Liver (tissue), 9 donors: ENCODE results near the gene CPA2. TPM values are rescaled to one million over a fixed set of nuclear protein-coding genes. Genes with fewer than 3 reads are reported as not detected.

ENCODE experiments used
- DNase-seq: peaks from one replicate; pipeline ENCODE4 v3.0.0-alpha.2; 2017; ENCODE audit warnings: low spot score
- H3K27ac ChIP-seq, 2 donors: one replicate each; pipeline ENCODE4 v1.7.0; 2013; ENCODE audit warnings: inconsistent platforms in 2 of 2, low read length in 2 of 2, control low read depth in 1 of 2, low read depth in 1 of 2, mild to moderate bottlenecking in 1 of 2
- H3K27me3 ChIP-seq, 4 donors: one replicate each; pipeline versions ENCODE4 v1.6.1 to v1.7.0; 2013; ENCODE audit warnings: low read length in 3 of 4, inconsistent platforms in 1 of 4, mild to moderate bottlenecking in 1 of 4, moderate library complexity in 1 of 4; ENCODE audit not compliant: control insufficient read depth in 4 of 4, insufficient read depth in 4 of 4
- H3K36me3 ChIP-seq, 4 donors: one replicate each; pipeline versions ENCODE4 v1.6.1 to v1.7.0; 2013; ENCODE audit warnings: low read length in 3 of 4, mild to moderate bottlenecking in 3 of 4, low read depth in 1 of 4, moderate library complexity in 1 of 4; ENCODE audit not compliant: control insufficient read depth in 4 of 4, insufficient read depth in 3 of 4
- H3K4me1 ChIP-seq, 4 donors: one replicate each; pipeline versions ENCODE4 v1.6.1 to v1.7.0; 2013; ENCODE audit warnings: low read length in 3 of 4, mild to moderate bottlenecking in 3 of 4, moderate library complexity in 1 of 4; ENCODE audit not compliant: control insufficient read depth in 4 of 4, insufficient read depth in 4 of 4
- H3K4me3 ChIP-seq, 3 donors: one replicate each; pipeline versions ENCODE4 v1.6.1 to v1.7.0; 2013; ENCODE audit warnings: low read length in 3 of 3, control low read depth in 1 of 3, low read depth in 1 of 3, mild to moderate bottlenecking in 1 of 3
- H3K9ac ChIP-seq, 2 donors: one replicate each; pipeline ENCODE4 v1.7.0; 2013; ENCODE audit warnings: low read length in 2 of 2, mild to moderate bottlenecking in 2 of 2, moderate library complexity in 2 of 2, control low read depth in 1 of 2, low read depth in 1 of 2
- H3K9me3 ChIP-seq, 4 donors: one replicate each; pipeline versions ENCODE4 v1.6.1 to v1.7.0; 2013; ENCODE audit warnings: low read length in 3 of 4; ENCODE audit not compliant: control insufficient read depth in 4 of 4
- EGR1 ChIP-seq, 2 donors: IDR thresholded peaks; 2 replicates each; pipeline ENCODE4 v1.6.1; 2016 to 2018; ENCODE audit warnings: antibody characterized with exemption in 2 of 2, low read depth in 2 of 2
- FOXA1 ChIP-seq: IDR thresholded peaks from 2 replicates; pipeline ENCODE4 v1.6.1; 2016; ENCODE audit warnings: antibody characterized with exemption
- FOXA2 ChIP-seq: IDR thresholded peaks from 2 replicates; pipeline ENCODE4 v1.6.1; 2016; ENCODE audit warnings: antibody characterized with exemption
- GABPA ChIP-seq, 2 donors: IDR thresholded peaks in 1 of 2; conservative IDR thresholded peaks in 1 of 2; 2 replicates each; pipeline ENCODE4 v1.6.1; 2016; ENCODE audit warnings: antibody characterized with exemption in 2 of 2, mild to moderate bottlenecking in 1 of 2, moderate library complexity in 1 of 2
- HNF4A ChIP-seq, 2 donors: conservative IDR thresholded peaks; 2 replicates each; pipeline ENCODE4 v1.6.1; 2016; ENCODE audit warnings: antibody characterized with exemption in 2 of 2, mild to moderate bottlenecking in 2 of 2
- HNF4G ChIP-seq: IDR thresholded peaks from 2 replicates; pipeline ENCODE4 v1.6.1; 2016; ENCODE audit warnings: antibody characterized with exemption
- JUND ChIP-seq, 2 donors: IDR thresholded peaks; 2 replicates each; pipeline ENCODE4 v1.6.1; 2016; ENCODE audit warnings: antibody characterized with exemption in 2 of 2
- NR2F2 ChIP-seq: IDR thresholded peaks from 2 replicates; pipeline ENCODE4 v1.6.1; 2016; ENCODE audit warnings: antibody characterized with exemption
- RAD21 ChIP-seq, 2 donors: IDR thresholded peaks; 2 replicates each; pipeline ENCODE4 v1.6.1; 2016; ENCODE audit warnings: antibody characterized with exemption in 2 of 2, mild to moderate bottlenecking in 2 of 2
- SP1 ChIP-seq: IDR thresholded peaks from 2 replicates; pipeline ENCODE4 v1.6.1; 2018; ENCODE audit warnings: antibody characterized with exemption, mild to moderate bottlenecking
- TAF1 ChIP-seq: conservative IDR thresholded peaks from 2 replicates; pipeline ENCODE4 v1.6.1; 2016; ENCODE audit warnings: antibody characterized with exemption, mild to moderate bottlenecking
- YY1 ChIP-seq: IDR thresholded peaks from 2 replicates; pipeline ENCODE4 v1.6.1; 2016; ENCODE audit warnings: antibody characterized with exemption, mild to moderate bottlenecking
- WGBS: extraction: QIAGEN DNeasy Blood & Tissue Kit; methylation state at CpG from one replicate; pipeline ENCODE4 v1.1.7; 2013; 5-methylcytosine and 5-hydroxymethylcytosine counted together
- polyA plus RNA-seq, 2 donors: library from polyadenylated mRNA; stranded (reverse) in 1 of 2; unstranded in 1 of 2; fragments of 200-250 nt in 1 of 2; fragments of >200 nt in 1 of 2; fragmentation: Nextera tagmentation in 1 of 2; extraction: Ambion mirVana in 1 of 2; gene quantifications; one replicate each; pipeline versions ENCODE4 v1.2.1 to v1.2.3, GENCODE V29; 2013 to 2015
- total RNA-seq, 2 donors: library from RNA; depleted of rRNA; stranded (reverse); fragments of >200 nt; gene quantifications; one replicate each; pipeline ENCODE4 v1.2.3, GENCODE V29; 2014
- TF ChIP-seq, protein P1 (sequence below): IDR thresholded peaks from 2 replicates; pipeline ENCODE4 v1.6.1; 2016; ENCODE audit warnings: antibody characterized with exemption
- TF ChIP-seq, protein P2 (sequence below): fragments of 150-350 bp; IDR thresholded peaks from 2 replicates; pipeline ENCODE4 v1.5.1; 2017; ENCODE audit warnings: improper control_type of control experiment, low read depth, low read length; ENCODE audit not compliant: missing input control
- TF ChIP-seq, protein P3 (sequence below): IDR thresholded peaks from 2 replicates; pipeline ENCODE4 v1.6.1; 2016; ENCODE audit warnings: antibody characterized with exemption, mild to moderate bottlenecking
- TF ChIP-seq, protein P4 (sequence below): IDR thresholded peaks from 2 replicates; pipeline ENCODE4 v1.6.1; 2016; ENCODE audit warnings: antibody characterized with exemption
- TF ChIP-seq, protein P5 (sequence below): IDR thresholded peaks from 2 replicates; pipeline ENCODE4 v1.6.1; 2016; ENCODE audit warnings: antibody characterized with exemption
- donor health status: healthy.
- donor health status: healthy.
- donor health status: healthy.
- donor health status: healthy.
- donor health status: healthy.

CPA2 gene
- total and polyA plus RNA-seq, 4 donors = not detected

DNA sequence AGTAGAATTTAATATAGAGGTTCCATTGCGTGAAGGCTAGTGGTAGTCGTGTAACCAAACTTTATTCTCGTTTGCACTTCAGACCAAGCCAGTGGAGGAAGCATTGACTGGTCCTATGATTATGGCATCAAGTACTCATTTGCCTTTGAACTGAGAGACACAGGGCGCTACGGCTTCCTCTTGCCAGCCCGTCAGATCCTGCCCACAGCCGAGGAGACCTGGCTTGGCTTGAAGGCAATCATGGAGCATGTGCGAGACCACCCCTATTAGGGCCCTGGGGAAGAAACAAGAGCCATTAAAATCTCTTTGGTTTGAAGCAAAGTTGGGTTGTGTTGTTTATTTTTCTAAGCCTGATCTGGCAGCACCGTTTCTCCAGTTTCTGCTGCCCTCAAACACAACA lies 22.8 kb downstream of the CPA2 start:
- Histone ChIP-seq H3K27ac (no peak overlapping the region), H3K4me3 (no peak overlapping the region), H3K4me1 (no peaks in the 10 kb centered on the region), H3K9ac (no peak overlapping the region), H3K27me3 (no peaks in the 10 kb centered on the region), H3K9me3 (peaks cover 0 to 2% (median under 1%) of the 10 kb centered on the region in 4 donors), H3K36me3 (no peaks in the 10 kb centered on the region)
- TF ChIP-seq JUND (IDR thresholded peaks at IDR 0.05) = no peak
- TF ChIP-seq, protein P1, sequence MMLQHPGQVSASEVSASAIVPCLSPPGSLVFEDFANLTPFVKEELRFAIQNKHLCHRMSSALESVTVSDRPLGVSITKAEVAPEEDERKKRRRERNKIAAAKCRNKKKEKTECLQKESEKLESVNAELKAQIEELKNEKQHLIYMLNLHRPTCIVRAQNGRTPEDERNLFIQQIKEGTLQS = no peak
- TF ChIP-seq HNF4A (conservative IDR thresholded peaks at IDR 0.05) = no peak
- TF ChIP-seq FOXA1 = no peak
- no peak for TF ChIP-seq NR2F2
- TF ChIP-seq, protein P2, sequence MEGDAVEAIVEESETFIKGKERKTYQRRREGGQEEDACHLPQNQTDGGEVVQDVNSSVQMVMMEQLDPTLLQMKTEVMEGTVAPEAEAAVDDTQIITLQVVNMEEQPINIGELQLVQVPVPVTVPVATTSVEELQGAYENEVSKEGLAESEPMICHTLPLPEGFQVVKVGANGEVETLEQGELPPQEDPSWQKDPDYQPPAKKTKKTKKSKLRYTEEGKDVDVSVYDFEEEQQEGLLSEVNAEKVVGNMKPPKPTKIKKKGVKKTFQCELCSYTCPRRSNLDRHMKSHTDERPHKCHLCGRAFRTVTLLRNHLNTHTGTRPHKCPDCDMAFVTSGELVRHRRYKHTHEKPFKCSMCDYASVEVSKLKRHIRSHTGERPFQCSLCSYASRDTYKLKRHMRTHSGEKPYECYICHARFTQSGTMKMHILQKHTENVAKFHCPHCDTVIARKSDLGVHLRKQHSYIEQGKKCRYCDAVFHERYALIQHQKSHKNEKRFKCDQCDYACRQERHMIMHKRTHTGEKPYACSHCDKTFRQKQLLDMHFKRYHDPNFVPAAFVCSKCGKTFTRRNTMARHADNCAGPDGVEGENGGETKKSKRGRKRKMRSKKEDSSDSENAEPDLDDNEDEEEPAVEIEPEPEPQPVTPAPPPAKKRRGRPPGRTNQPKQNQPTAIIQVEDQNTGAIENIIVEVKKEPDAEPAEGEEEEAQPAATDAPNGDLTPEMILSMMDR = no peak
- TF ChIP-seq HNF4G = no peak
- no peak for TF ChIP-seq FOXA2
- TF ChIP-seq RAD21 (IDR thresholded peaks at IDR 0.05) = no peak
- TF ChIP-seq EGR1 (IDR thresholded peaks at IDR 0.05; ENCODE audit: low read depth in 2 of 2) = no peak
- TF ChIP-seq, protein P3, sequence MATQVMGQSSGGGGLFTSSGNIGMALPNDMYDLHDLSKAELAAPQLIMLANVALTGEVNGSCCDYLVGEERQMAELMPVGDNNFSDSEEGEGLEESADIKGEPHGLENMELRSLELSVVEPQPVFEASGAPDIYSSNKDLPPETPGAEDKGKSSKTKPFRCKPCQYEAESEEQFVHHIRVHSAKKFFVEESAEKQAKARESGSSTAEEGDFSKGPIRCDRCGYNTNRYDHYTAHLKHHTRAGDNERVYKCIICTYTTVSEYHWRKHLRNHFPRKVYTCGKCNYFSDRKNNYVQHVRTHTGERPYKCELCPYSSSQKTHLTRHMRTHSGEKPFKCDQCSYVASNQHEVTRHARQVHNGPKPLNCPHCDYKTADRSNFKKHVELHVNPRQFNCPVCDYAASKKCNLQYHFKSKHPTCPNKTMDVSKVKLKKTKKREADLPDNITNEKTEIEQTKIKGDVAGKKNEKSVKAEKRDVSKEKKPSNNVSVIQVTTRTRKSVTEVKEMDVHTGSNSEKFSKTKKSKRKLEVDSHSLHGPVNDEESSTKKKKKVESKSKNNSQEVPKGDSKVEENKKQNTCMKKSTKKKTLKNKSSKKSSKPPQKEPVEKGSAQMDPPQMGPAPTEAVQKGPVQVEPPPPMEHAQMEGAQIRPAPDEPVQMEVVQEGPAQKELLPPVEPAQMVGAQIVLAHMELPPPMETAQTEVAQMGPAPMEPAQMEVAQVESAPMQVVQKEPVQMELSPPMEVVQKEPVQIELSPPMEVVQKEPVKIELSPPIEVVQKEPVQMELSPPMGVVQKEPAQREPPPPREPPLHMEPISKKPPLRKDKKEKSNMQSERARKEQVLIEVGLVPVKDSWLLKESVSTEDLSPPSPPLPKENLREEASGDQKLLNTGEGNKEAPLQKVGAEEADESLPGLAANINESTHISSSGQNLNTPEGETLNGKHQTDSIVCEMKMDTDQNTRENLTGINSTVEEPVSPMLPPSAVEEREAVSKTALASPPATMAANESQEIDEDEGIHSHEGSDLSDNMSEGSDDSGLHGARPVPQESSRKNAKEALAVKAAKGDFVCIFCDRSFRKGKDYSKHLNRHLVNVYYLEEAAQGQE = no peak
- no peak for TF ChIP-seq SP1
- TF ChIP-seq, protein P4, sequence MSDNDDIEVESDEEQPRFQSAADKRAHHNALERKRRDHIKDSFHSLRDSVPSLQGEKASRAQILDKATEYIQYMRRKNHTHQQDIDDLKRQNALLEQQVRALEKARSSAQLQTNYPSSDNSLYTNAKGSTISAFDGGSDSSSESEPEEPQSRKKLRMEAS = no peak
- TF ChIP-seq TAF1 = no peak
- TF ChIP-seq YY1 = no peak
- TF ChIP-seq GABPA (IDR thresholded peaks at IDR 0.05 in 1 of 2, conservative IDR thresholded peaks at IDR 0.05 in 1 of 2) = no peak
- TF ChIP-seq, protein P5, sequence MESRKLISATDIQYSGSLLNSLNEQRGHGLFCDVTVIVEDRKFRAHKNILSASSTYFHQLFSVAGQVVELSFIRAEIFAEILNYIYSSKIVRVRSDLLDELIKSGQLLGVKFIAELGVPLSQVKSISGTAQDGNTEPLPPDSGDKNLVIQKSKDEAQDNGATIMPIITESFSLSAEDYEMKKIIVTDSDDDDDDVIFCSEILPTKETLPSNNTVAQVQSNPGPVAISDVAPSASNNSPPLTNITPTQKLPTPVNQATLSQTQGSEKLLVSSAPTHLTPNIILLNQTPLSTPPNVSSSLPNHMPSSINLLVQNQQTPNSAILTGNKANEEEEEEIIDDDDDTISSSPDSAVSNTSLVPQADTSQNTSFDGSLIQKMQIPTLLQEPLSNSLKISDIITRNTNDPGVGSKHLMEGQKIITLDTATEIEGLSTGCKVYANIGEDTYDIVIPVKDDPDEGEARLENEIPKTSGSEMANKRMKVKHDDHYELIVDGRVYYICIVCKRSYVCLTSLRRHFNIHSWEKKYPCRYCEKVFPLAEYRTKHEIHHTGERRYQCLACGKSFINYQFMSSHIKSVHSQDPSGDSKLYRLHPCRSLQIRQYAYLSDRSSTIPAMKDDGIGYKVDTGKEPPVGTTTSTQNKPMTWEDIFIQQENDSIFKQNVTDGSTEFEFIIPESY = no peak
- no peak for DNase-seq
- WGBS = 94% methylated on average over 9 of the region's 9 CpGs

DNA sequence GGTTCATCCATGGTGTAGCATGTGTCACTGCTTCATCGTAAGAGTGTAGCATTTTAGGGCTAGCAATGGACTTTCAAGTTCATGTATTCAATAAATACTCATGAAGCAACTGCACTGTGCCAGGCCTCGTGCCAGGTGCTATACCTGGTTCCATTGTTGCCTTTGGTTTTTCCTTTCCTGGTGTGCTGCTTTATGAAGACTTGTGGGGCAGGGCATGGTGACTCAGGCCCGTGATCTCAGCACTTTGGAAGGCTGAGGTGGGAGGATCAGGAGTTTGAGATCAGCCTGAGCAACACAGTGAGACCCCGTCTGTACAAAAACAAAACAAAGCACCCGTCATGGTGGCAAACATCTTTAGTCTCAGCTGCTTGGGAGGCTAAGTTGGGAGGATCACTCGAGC lies 24.1 kb downstream of the CPA2 start:
- Histone ChIP-seq H3K27me3 (no peaks in the 10 kb centered on the region), H3K4me1 (no peaks in the 10 kb centered on the region), H3K9me3 (peaks cover 0 to 4% (median under 1%) of the 10 kb centered on the region in 4 donors), H3K27ac (no peak overlapping the region), H3K36me3 (no peaks in the 10 kb centered on the region), H3K4me3 (no peak overlapping the region), H3K9ac (no peak overlapping the region)
- 89% methylated on average over 6 of the region's 6 CpGs for WGBS
- DNase-seq = no peak
- TF ChIP-seq YY1 = no peak
- TF ChIP-seq, protein P2 = no peak
